NB4 (cell line): Measurements from ENCODE around the gene AFF2.

Experiments
- CTCF ChIP-seq: IDR thresholded peaks from one replicate; pipeline ENCODE4 v1.5.1; 2012; ENCODE audit warnings: low read depth, low read length
- POLR2A ChIP-seq: IDR thresholded peaks from 2 replicates; pipeline ENCODE4 v1.6.1; 2011; ENCODE audit warnings: mild to moderate bottlenecking; ENCODE audit not compliant: insufficient read length; ENCODE audit errors: extremely low read depth

- no peak for TF ChIP-seq CTCF
- no peak for TF ChIP-seq POLR2A
These were observed 476.4 kb downstream of the AFF2 start for GRCh38 chrX:148976571-148977400.
